ENCODE results near the gene CFAP45.

DNA sequence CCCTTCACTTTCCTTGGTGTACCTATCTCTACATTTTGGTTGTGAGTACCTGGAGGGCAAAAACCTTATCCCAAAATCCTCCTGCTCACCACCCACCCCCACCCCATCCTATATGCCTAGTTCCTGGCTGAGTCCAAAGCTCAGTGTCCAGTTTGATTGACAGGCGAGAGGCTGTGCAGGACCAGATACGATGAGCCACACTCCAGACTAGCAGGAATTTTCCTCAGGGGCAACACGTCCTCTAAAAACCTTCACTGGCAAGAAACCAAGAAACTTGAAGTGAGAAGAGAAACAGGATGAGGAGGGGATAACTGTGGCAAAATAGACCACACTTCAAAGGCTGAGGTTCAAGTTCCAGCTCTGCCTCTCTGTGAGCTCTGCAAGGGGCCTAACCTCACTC is 74.4 kb downstream of the CFAP45 start:
- no peak for TF ChIP-seq EZH2 (IDR thresholded peaks at IDR 0.05; ENCODE audit: borderline replicate concordance, low read depth, low read length)
- TF ChIP-seq NR3C1 (CRISPR knock-in tag; IDR thresholded peaks at IDR 0.05) = no peak
- TF ChIP-seq EGR1 (conservative IDR thresholded peaks at IDR 0.05) = no peak

Data from K562 (cell line).